H1 (cell line): ENCODE measurements around the gene XRN2. TPM values are rescaled to one million over a fixed set of nuclear protein-coding genes. Genes with fewer than 3 reads are reported as not detected.

Experiments used
- CHD7 ChIP-seq: fragments of 300-600 bp; sonication (generic); IDR thresholded peaks from 2 replicates; pipeline ENCODE4 v1.7.1; 2012; ENCODE audit warnings: low read length, moderate library complexity, mild to moderate bottlenecking, inconsistent platforms; ENCODE audit not compliant: insufficient replicate concordance
- FOSL1 ChIP-seq: IDR thresholded peaks from 2 replicates; pipeline ENCODE4 v1.6.1; 2011; ENCODE audit warnings: mild to moderate bottlenecking, low read depth, low read length, moderate library complexity; ENCODE audit not compliant: insufficient read depth
- RFX5 ChIP-seq: IDR thresholded peaks from 2 replicates; pipeline ENCODE4 v1.6.1; 2011; ENCODE audit warnings: low read depth, low read length, improper control_type of control experiment, borderline replicate concordance
- SIRT6 ChIP-seq: IDR thresholded peaks from one replicate; pipeline ENCODE4 v1.7.1; 2012; ENCODE audit warnings: low read length, inconsistent platforms
- SUZ12 ChIP-seq: fragments of 200-600 bp; sonication (generic); IDR thresholded peaks from 2 replicates; pipeline ENCODE4 v1.6.1; 2012; ENCODE audit warnings: mild to moderate bottlenecking, inconsistent platforms, low read length, moderate library complexity, mixed read lengths
- polyA plus RNA-seq, 7 experiments: library from polyadenylated mRNA; depleted of rRNA in 3 of 7; stranded (reverse) in 5 of 7; unstranded in 2 of 7; fragments of >200 nt in 5 of 7; fragments of 200-250 nt in 2 of 7; gene quantifications; 1 replicate in 5 of 7; 2 replicates in 1 of 7; 4 replicates in 1 of 7; pipeline versions ENCODE4 v1.2.1 to v1.2.3, GENCODE V29; 2011 to 2013; ENCODE audit warnings: missing spikeins in 2 of 7, mixed read lengths in 2 of 7
- total RNA-seq: library from RNA; stranded (reverse); fragmentation: NEBNext Ultra II Directional; extraction: Animal tissue kit (Norgen Biotek cat#: 25700); gene quantifications from 2 replicates; pipeline ENCODE4 v1.2.1, GENCODE V29; 2021

The XRN2 gene
- total and polyA plus RNA-seq, 2 of the 8 experiments (the other 6 are each of a cell fraction or from before 2014, with no cell fraction given): 60.3 to 139 TPM

GRCh38 chr20:21436205-21436604, 133.1 kb downstream of the XRN2 start (continued):
- TF ChIP-seq CHD7 (no peak), FOSL1 (no peak), SIRT6 (no peak), RFX5 (no peak), SUZ12 (no peak)
